GM18507 (cell line): Measurements from ENCODE around the gene TSTD1.
"Not testable (repeated sequence)": the region's sequence is repeated elsewhere in the genome, so short reads cannot be mapped to it uniquely, and the experiment has no call there.

ENCODE experiments used
- DNase-seq: peaks from one replicate; pipeline ENCODE4 v3.0.0; 2011; ENCODE audit warnings: low read depth; ENCODE audit not compliant: insufficient read length; ENCODE audit errors: extremely low spot score
- FAIRE-seq: peaks from 2 replicates; lab custom pipeline; 2011; peaks lifted over from hg19 to GRCh38; lab: Jason Lieb, UNC

The TSTD1 gene

DNA sequence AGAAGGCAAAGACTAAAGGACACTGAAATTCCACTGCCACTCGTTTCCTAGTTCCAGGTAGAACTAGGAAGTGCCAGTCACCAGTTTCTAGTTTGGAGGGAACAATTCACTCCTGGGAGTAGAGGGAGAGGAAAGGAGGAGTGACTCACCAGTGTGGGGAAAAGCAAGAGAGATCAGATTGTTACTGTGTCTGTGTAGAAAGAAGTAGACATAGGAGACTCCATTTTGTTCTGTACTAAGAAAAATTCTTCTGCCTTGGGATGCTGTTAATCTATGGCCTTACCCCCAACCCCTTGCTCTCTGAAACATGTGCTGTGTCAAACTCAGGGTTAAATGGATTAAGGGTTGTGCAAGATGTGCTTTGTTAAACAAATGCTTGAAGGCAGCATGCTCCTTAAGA is 22.1 kb downstream of the TSTD1 start:
- DNase-seq, FAIRE-seq: not testable (repeated sequence)

- FAIRE-seq (peak; percentile 94), DNase-seq (peak; percentile 64)
These were observed 25.1 kb downstream of the TSTD1 start for GRCh38 chr1:161013488-161014230.

GRCh38 chr1:161013131-161013487 is 25.7 kb downstream of the TSTD1 start:
- DNase-seq: no peak
- no peak for FAIRE-seq

DNA sequence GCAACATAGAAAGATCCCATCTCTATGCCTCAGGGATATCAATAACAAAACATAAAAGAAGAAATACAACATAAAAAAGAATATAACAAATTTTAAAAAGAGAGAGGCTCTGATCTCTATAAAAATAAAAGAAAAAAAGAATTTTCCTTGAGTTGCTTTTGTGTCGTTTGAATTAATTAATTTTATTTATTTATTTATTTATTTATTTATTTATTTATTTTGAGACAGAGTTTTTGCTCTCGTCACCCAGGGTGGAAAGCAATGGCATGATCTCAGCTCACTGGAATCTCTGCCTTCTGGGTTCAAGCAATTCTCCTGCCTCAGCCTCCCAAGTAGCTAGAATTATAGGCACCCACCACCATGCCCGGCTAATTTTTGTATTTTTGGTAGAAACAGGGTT is 26.3 kb downstream of the TSTD1 start:
- FAIRE-seq (no peak), DNase-seq (no peak)

DNA sequence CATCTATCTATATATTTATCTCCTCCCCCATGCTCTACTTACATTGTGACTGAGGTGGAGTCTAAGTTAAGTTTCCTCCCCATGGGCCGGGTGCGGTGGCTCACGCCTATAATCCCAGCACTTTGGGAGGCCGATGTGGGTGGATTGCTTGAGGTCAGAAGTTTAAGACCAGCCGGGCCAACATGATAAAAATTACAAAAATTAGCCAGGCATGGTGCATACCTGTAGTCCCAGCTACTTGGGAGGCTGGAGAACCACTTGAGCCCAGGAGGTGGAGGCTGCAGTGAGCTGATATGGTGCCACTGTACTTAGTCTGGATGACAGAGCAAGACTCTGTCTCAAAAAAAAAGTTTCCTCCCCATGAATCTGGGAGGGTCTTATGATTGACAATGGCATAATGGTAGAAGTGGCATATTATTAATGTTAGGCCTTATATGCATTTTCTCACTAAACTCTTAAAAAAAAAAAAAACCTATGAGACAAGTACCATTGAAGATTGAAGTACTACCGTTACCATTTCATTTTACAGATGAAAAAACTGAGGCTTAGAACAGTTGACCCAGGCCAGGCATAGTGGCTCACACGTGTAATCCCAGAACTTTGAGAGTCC is 29.1 kb downstream of the TSTD1 start:
- FAIRE-seq: no peak

DNA sequence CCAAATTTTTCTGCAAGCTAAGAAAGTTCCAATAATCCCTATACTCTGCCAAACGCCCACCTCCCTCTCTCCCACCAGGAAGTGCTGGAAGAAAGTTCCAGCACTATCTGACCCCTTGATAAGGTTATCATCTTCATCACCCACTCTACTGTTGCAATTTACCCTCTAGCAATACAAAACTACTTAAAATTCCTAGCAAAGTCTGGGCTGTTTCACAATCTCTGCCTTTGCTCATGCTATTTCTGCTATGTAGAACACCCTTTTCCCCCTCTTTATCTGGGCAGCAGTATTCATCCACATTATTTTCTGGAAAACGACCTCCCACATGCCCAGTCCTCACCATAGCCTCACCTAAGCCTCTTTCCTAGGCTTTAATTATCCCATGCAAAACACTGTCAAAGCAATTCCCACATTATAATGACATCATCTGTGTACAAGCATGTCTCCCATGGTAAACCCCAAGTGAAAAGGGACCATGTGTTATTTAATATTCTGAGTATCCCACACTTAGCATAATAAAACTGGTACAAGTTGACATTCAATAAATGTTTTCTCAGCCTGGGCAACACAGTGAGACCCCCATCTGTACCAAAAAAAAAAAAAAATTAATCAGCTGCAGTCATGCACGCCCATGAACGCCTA is 29.8 kb downstream of the TSTD1 start:
- no peak for FAIRE-seq
- no peak for DNase-seq

More for the DNA sequence above, 29.1 kb downstream of the TSTD1 start:
- DNase-seq: no peak

DNA sequence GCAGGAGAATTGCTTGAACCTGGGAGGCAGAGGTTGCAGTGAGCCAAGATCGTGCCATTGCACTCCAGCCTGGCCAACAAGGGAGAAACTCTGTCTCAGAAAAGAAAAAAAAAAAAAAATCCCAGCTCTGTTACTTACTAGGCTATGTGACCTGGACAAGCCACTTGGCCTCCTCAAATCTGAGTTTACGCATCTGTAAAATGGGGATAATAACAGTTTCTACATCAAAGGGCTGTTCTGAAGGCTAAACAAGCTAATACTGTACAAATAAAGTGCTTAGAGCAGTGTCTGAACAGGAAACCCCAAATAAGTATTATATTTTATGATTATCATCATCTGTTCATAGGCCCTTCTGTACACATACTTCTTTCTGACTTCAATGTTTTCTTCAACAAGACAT is 31.4 kb downstream of the TSTD1 start:
- DNase-seq: no peak
- FAIRE-seq: no peak

DNA sequence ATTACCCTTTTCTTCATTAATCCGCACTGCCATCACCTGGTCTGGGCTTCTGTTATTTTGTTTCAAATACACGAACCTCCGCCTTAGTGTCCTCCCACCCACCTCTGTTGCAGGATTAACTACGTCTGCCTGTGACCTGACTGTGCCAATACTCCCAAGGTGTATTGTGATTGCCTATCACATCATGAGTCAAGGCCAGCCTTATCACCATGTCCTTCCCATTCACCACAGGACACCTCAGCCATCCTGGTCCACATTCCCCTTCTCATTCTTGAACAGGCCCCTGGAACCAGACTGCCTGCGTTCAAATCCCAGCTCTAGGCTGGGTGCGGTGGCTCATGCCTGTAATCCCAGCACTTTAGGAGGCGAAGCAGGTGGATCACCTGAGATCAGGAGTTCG is 32.2 kb downstream of the TSTD1 start:
- no peak for FAIRE-seq
- no peak for DNase-seq

GRCh38 chr1:161001525-161001924 is 37.2 kb downstream of the TSTD1 start:
- FAIRE-seq: no peak
- DNase-seq: no peak

DNA sequence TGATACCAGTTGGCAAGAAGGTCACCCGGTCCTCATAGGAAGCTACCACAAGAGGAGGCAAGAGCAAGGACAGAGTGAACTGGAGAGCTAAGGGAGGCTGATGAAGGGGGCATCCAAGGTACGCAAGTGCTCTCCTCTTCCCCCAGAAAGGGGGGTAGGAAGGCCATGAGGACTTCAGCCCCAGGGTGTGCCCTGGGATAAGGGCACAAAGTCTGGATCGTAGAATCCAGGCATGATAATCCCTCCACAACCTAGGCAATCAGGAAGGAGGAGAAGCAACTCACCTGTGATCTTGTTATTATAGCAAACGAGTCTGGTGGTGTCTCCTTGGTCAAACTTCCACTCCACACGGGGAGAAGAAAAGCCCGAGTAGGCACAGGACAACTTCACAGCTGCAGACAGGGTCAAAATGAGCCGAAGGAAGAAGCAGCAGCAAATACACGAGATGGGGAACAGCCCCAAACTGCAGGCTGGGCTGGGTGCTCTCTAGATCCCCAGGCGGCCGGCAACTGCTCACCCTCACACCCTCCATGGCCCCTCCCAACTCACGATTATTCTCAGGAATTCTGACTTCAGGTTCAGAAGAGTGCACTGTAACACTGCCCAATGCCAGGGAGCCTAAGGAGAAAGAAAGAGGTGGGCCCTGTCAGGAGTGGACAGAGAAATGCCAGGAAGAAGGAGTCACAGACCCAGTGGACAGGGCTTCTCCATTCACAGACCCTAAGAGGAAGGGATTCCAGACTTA is 37.9 kb downstream of the TSTD1 start:
- DNase-seq: no peak
- no peak for FAIRE-seq

DNA sequence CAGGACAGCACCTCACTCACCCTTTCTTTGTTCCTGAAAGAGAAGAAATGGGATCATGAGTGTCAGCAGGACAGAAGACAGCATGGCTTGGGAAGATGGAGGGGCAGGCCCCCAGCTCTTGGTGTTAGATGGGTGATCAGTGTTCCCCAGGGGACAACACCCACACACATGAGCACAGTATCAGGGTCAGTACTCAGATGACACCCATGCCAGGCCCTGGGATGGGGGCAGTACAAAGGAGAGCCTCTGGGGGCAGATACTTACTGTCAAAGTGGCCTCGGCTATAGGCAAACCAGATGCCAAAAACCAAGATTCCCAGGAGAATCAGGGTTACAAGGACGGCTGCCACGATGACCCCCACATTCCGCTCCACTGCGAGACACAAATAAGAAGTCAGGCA is 39.4 kb downstream of the TSTD1 start:
- no peak for FAIRE-seq
- no peak for DNase-seq

DNA sequence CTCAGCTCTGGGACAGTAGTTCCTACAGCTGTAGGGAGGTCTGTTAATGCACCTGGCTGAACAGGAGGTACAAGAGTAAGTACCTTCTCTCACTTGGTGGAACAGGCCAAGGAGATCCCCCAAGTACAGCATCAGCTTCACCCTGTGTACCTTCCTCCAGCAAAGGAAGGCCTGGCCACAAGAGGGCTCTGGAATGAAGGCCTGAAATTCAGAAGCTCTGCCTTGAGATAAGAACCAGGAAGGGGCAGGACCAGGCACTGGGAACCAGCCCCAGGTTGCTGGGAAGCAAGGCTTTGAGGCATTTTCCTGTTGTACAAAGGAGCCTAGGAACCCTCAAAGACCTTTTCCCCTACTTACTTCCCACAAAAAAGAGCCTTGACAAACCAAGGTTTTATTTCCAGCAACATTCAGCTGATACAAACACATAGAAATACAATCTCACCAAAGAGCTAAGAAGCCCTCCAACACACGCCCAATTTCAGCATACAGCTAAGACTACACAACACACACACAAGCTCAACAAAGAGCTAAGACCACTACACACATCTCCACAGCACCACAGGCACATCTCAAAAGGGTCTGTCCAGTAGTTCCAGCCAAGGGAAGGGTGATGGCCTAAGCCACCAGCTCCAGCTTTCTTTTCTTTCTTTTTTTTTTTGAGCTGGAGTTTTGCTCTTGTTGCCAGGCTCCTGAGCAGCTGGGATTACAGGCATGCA is 41.3 kb downstream of the TSTD1 start:
- peak; percentile 52 for FAIRE-seq
- peak; percentile 38 for DNase-seq

DNA sequence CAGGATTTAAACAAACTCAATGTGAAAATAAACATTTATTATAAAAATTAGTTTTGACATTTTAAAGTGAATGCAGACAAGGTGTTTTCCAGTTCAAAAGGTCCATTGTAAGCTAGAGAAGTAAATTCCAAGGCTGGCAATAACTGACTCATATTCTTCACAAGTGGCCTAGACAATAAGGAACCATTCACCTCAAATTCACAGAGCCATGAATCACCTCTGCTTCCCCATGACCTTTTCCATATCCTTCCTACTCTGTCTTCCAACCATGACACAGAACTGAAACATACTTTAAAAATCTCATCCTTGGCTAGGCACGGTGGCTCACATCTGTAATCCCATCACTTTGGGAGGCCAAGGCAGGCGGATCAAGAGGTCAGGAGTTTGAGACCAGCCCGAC is 42.6 kb downstream of the TSTD1 start:
- FAIRE-seq (no peak), DNase-seq (no peak)

GRCh38 chr1:160993544-160994193 is 45.1 kb downstream of the TSTD1 start:
- no peak for DNase-seq

GRCh38 chr1:160992036-160992435 is 46.7 kb downstream of the TSTD1 start:
- not testable (repeated sequence) for DNase-seq, FAIRE-seq

More at GRCh38 chr1:160993544-160994193, 45.1 kb downstream of the TSTD1 start:
- FAIRE-seq: no peak
